ENCODE measurements around the gene PKNOX1.
"Not testable (repeated sequence)": the region's sequence is repeated elsewhere in the genome, so short reads cannot be mapped to it uniquely, and the experiment has no call there.

GRCh38 chr21:43062955-43063664, 88.7 kb downstream of the PKNOX1 start:
- TF ChIP-seq POLR2AphosphoS5 (IDR thresholded peaks at IDR 0.05; ENCODE audit: low read depth, low read length); CTCF (IDR thresholded peaks at IDR 0.05); REST (IDR thresholded peaks at IDR 0.05; ENCODE audit: insufficient read depth in 1 of 2, low read depth in 2 of 2, low read length in 1 of 2); SIN3A (IDR thresholded peaks at IDR 0.05; ENCODE audit: borderline replicate concordance, insufficient read depth, low read depth, low read length): not testable (repeated sequence)

Data from Panc1 (cell line).